ENCODE results near the gene HDLBP. TPM values are rescaled to one million over a fixed set of nuclear protein-coding genes. Genes with fewer than 3 reads are reported as not detected.
"Not testable (repeated sequence)": the region's sequence is repeated elsewhere in the genome, so short reads cannot be mapped to it uniquely, and the experiment has no call there.

HDLBP gene
- total RNA-seq, 2 donors from 2014 or later = 390 to 417 TPM

DNA sequence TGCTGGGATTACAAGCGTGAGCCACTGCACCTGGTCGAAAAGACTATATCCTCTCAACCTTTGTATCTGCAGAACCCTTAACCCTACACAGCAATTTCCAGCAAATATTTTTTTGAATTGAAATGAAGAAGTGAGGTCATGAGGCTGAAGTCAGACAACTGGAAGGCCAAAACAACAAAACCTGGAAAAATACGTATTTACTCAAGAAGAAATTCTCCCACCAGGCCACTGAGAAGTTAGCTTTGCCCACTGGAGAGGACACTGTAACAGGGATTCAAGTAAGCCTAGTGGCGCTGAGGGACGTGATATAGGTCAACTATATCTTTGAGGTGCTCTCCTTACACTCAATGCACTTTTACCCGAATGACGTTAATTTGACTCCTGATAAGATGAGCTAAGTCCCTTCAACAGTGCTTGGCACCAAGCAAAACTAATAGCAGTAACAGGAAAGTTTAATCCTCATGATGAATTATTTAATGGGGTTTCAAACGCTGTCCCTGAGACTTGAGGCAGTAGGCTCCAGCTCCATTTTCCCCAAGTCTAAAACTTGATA is 1.9 kb downstream of the HDLBP start:
- intact Hi-C loops (cut with DNase I, micrococcal nuclease) = no loop called here
- DNase-seq (no peak), ATAC-seq (no peak)

DNA sequence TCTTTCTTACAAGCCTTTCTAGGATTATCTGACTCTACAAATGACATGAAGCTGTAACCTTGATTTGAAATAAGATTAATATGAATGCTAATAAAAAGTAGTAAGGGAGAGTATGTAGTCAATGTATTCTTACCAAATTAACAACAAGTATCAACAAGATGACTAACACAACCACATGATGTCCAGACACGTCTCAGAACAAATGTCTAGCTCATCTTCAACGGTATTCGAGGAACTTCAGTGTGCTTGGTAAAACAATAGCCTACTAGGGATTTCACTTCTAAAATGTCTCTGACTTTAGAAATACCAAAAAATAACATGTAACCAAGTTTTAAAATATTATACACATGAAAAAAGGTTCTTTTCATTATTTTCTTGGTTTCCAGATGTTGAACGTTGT is 3.4 kb downstream of the HDLBP start:
- ATAC-seq (no peak), DNase-seq (no peak)
- intact Hi-C loops (cut with DNase I, micrococcal nuclease) = no loop called here

DNA sequence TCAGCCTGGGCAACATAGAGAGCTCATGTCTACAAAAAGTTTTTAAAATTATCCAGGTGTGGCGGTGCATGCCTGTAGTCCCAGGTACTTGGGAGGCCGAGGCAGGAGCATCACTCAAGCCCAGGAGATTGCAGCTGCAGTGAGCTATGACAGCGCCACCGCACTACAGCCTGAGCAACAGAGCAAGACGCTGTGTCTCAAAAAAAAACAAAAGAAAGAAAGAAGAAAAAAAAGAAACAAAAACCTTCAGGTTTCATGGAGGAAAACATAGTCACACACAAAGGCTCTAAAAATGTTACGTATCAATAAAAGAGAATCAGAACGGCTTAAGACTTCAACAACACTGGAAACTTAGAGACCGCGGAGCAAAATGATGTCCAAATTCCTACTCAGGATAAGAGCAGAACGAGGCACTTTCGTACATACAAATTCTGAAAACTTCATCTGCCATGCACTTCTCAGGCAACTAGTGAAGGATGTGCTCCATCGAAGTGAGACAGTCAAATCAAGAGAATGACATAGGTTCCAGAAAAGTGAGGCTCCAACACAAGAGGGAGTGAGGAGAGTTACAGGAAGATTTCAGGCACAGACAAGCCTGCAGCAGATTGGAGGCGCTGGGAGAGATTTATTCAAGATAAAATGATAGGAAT is 4.4 kb downstream of the HDLBP start:
- DNase-seq = no peak
- intact Hi-C loops (cut with DNase I, micrococcal nuclease) = no loop called here
- no peak for ATAC-seq

DNA sequence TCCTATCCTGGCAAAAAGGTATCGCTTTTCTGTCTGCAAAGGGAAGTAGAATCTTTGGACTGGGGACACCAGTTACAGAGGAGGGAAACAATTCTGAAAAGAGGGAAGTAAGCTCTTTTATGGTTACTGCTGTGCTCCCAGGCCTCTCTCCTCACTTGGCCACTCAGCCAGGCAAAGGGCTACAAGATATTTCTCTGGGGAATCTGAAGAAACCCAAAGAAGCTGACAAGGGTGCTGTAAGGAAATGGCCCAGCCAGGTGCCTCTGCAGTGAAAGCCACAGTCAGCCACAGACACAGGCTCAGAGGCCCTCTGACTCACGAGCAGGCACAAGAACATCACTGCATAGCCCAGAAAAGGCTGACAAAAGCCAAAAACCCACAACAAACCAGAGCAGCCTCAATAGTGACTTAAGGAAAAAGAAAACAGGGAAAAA is 5.8 kb downstream of the HDLBP start:
- DNase-seq (peak in 1 of 2 donors; percentile 23), ATAC-seq (peak; percentile 42)
- intact Hi-C loops (cut with DNase I, micrococcal nuclease) = no loop called here

DNA sequence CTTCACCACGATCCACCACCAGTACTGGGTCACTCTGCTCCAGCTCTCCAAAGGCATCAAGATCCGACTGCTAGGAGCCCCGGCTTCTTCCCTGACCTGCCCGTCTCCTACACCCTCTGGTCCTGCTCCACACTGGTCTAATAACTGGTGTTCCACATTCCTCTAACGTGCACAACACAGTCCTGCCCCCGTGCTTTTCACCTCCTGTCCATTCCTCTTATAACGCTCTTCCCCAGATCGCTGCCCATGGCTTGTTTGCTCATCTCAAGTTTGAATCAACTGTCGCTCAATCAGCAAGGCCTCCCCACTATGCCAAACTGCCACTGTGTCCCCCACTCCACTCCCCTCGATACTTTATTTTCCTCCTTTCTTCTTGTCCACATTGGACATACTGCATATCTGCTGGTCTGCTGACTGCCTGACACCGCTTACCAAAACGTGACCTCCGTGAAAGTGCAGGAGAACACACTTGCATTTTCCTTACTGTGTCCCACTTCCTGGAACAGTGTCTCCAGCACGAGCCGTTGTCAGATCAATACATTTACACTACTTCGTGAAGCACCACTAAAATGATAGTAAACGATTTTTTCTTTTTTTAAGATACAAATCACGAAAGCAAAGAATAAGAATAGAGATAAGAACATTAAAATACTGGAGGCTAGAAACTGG is 6.5 kb downstream of the HDLBP start:
- intact Hi-C loops (cut with DNase I, micrococcal nuclease) = no loop called here
- no peak for ATAC-seq

DNA sequence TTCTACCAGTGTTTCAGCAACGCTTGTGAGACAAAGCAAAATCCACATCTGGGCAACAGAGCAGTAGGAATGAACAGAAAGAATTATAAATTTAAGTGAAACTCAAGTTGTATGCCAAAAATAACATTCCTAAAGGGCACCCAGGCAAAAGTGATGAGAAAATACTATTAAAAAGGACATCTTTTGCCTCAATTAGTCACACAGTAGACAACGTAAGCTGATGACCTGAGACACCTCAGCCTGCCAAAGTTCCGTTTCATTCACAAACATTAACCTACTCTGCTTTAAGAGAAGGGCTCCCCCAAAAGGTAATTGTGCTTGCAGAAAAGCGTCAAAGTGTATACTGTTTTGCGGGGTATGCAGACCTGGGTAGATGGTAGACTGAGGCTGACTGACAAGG is 7.2 kb downstream of the HDLBP start:
- intact Hi-C loops (cut with DNase I, micrococcal nuclease) = no loop called here
- DNase-seq (no peak), ATAC-seq (no peak)

More for the DNA sequence above, 6.5 kb downstream of the HDLBP start:
- DNase-seq = no peak

DNA sequence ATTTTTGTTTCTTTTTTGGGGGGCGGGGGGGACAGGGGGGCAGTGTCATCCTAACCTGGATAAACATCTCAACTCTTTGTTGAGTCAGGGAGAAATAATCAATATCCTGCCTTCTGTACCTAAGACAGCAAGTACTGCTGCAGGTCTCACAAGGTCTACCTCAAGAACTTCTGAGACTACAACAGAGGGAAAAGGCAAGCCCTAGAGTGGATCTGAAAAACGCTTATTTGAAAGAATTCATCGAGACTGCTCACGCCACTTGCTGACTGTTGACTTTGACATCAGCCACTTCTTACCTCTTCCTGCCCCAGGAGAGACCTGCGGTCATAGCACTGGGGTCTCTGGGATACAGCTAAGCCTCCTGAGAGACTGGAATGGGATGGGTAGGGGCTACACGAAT is 8.4 kb downstream of the HDLBP start:
- intact Hi-C loops (cut with DNase I, micrococcal nuclease) = no loop called here
- DNase-seq (no peak), ATAC-seq (no peak)

DNA sequence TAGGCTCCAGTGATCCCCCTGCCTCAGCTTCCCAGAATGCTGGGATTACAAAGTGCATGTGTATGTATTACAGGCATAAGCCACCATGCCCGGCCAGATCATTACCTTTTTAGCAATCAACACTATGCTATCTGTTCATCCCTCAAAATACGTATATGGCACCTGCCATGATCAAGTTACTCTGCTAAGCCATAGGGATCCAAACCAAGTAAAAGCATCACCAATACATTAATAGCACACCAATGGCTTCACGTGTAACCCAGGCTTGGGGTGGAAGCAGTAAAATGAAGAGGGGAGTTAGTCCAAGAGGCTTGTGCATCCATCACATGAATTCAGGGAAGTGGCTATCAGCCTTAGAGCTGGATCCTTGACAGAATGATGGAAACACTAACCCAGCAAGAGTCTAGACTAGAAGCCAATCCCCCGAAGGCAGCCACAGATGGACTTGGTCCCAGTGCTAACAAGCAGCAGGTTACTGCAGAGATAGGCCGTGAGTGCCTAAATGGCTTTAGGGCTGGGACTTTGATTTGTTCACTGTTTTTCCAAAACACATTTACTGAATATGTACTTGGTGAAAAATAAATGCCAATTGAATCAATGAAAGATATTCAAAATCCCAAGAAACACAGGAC is 11.3 kb downstream of the HDLBP start:
- ATAC-seq (no peak), DNase-seq (no peak)
- intact Hi-C loops (cut with DNase I, micrococcal nuclease) = no loop called here

DNA sequence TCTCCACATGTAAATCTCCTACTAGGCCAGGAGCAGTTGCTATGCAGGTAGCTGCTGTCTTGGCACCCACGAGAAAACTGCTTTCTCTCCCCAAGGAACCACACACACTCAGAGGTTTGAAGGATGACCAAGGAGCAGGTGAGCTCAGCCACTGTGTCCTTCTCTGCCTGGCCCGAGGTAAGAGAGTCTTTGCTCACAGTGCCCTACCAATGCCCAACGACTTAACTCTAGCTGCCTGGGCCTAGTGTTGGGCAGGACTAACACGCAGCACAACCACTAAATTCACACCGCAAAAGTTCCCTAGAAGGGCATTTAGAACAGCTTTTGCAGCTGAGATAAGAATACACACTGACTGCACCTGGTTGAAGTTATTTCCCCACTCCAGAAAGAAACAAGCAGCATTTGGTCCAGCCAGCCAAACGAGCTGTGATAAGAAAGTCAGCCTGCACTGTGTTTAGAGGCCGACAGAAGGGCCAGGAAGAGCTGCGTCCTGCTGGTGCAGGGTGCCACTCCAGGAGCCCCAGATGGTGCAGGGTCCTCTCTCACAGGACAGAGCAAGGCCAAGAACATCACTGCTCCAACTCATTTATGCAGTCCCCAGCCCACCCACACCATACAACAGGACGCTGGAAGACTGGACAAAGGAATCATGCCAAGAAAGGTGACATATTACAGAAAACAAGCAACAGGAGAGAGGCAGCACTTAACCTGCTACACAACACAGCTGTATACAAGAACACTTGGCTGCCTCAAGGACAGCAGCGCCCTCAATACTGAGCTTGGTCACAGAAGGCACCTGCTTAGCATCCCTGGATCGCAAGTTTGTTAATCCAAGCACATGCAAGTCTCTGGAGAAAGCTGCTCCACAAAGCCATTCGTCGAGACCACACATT is 12.5 kb downstream of the HDLBP start:
- DNase-seq (no peak), ATAC-seq (no peak)
- intact Hi-C loops (cut with DNase I, micrococcal nuclease) = no loop called here

DNA sequence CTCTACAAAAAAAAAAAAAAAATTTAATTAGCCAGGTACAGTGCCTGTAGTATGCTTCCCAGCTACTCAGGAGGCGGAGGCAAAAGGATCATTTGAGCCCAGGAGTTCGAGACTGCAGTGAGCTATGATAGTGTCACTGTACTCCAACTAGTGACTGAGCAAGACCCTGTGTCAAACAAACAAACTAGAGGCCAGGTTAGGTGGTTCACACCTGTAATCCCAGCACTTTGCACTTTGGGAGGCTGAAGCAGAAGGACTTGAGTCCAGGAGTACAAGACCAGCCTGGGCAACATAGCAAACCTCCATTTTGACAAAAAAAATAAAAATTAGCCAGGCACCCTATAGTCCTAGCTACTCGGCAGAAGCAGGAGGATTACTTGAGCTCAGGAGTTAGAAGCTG is 13.4 kb downstream of the HDLBP start:
- ATAC-seq (no peak), DNase-seq (no peak)
- intact Hi-C loops (cut with DNase I, micrococcal nuclease) = no loop called here

DNA sequence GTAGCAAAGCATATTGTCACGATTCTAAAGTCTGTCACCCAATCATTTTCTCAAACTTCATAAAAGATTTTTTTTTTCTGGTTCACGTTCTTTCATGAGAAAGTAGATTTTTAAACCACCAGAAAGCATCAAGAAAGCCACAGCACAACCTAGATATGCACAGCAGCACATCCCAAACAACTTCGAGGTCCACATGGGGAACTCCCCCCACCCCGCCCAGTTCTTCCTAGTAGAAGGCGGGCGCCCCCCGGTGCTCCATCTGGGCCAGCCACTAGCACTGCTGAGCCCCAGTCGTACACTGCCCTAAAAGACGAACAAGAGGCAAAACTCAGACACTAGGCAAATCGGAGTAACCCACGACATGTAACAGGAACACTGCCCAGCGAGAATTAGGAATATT is 15.5 kb downstream of the HDLBP start:
- ATAC-seq (no peak), DNase-seq (no peak)
- intact Hi-C loops (cut with DNase I, micrococcal nuclease) = no loop called here

DNA sequence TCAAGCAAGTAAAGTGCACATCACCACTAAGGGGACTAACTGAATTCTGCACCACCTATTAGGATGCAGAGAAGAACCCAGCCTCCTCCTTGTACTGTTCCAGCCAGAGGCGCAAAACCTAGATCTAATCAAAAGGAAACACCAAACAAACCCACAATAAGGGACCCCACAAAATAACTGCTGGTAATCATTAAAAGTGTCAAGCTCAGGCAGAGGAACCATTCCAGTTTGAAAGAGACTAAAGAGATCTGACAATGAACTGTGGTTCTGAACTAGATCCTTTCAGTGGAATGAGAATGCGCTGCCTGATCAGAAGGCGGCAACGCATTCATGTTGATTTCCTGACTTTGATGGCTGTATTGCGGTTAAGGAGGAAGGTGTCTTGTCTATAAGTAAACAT is 16.8 kb downstream of the HDLBP start:
- DNase-seq (no peak), ATAC-seq (no peak)
- intact Hi-C loops (cut with DNase I, micrococcal nuclease) = no loop called here

DNA sequence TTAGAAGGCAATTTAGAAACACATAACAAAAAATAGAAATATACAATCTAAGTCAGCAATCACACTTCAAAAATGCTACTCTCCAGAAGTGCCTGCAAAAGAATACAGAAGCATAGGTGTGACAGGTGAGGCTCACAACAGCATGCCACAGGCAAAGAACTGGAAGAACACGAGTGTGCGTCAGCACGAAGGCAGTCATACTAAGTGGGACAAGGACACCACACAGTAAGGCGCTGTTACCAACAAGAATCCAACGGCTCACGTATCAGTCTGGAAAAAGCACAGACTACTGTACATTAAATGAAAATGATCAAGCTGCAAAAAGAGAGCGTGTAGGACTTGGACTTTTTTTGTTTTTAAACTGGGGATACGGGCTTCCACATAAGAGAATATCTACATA is 18.7 kb downstream of the HDLBP start:
- DNase-seq = no peak
- intact Hi-C loops (cut with DNase I, micrococcal nuclease) = no loop called here

DNA sequence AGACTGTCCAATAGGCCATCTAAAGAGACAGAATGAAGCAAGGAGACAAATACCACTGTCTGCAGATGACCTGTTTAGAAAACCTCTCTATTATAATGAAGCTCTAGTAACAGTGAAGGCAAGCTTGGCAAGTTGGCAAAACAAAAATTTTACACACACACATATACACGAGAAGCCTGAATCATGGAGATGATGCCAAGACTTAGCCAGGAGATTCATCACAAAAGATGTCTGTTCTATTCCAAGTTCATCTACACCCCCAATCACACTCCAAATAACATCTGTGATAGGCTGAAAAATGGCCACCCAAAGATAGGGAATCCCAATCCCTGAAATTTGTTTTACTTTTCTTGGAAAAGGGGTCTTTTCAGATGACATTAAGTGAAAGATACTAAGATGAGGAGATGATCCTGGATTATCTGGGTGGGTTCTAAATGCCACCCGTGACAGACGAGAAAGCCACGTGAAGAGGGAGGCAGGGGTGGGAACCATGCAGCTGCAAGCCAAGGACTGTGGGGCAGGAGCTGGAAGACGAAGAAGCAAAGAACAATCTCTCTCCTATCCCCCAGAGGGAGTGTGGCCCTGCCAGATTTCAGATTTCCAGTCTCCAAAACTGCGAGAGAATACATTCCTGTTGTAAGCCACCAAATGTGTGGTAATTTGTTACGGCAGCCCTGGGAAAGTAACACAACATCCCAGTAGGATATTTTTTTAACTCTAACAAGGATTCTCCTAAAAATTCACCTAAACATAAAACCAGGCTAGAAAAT is 20.0 kb downstream of the HDLBP start:
- intact Hi-C loops (cut with DNase I, micrococcal nuclease) = no loop called here
- DNase-seq (no peak), ATAC-seq (no peak)

More for the DNA sequence above, 18.7 kb downstream of the HDLBP start:
- ATAC-seq = no peak

DNA sequence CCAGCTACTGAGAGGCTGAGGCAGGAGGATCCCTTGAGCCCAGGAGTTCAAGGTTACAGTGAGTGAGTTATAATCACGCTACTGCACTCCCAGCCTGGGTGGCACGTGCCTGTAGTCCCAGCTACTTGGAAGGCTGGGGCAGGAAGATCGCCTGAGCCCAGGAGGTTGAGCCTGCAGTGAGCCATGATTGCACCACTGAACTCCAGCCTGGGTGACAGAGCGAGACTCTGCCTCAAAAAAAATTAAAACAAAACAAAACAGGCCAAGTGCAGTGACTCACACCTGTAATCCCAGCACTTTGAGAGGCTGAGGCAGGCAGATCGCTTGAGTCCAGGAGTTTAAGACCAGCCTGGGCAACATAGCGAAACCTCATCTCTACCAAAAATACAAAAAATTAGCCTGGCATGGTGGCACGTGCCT is 22.1 kb downstream of the HDLBP start:
- DNase-seq; intact Hi-C loops (cut with DNase I, micrococcal nuclease); ATAC-seq: not testable (repeated sequence)

DNA sequence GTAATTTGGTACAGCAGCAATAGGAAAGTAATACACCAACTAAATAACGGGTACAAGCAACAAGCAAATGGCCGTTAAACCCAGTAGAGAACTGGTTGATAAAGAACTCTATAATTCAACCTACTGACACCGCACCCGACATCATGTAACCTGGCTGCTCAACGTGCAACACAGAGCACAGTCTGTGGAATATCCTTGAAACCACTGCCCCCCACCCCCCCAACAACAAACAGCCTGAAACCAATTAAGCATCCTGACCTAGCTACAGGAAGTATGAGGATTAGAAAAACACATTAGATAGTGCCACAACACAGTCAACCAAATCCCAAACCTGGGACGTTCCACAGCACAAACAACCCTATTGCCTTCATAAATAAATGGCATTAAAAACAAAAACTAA is 23.5 kb downstream of the HDLBP start:
- ATAC-seq (no peak), DNase-seq (no peak)
- intact Hi-C loops (cut with DNase I, micrococcal nuclease) = no loop called here

DNA sequence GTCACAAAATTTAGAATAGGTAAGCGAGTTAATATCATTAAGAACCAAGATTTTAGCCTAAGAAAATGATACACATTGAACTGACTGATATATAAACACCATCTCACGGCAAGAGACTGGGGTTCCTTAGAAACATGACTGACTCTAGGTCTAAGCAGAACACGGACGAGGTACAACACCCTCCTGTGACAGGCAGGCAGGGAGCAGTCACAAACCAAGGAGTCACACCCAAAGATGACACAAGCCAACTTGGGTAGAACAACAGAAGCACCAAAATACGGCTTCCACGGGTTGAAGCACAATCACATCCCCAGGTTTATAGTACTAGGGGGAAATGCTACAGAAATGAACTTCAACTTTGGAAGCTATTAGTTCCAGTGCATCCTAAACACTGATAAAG is 24.3 kb downstream of the HDLBP start:
- no peak for ATAC-seq
- no peak for DNase-seq
- intact Hi-C loops (cut with DNase I, micrococcal nuclease) = no loop called here

DNA sequence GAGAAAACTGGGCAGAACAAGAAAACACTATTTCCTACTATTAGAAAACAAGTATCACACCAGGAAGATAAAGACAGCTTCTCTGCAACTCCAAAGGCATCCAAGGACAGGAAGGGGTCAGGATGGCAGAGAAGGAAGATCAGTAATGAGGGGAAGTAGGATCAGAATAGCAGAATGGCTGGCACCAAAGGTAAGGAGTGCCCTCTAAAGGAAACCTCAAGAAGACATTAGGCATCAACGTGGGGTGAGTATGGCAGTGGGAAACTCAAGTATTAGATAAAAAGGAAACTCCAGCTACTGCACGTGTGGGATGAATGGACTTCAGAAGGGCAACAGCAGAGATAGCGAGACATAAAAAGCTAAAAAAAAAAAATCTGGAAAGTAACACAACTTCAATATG is 25.9 kb downstream of the HDLBP start:
- DNase-seq (no peak), ATAC-seq (no peak)
- intact Hi-C loops (cut with DNase I, micrococcal nuclease) = no loop called here
